Measurements from ENCODE around the gene PRIMA1.
"Not testable (repeated sequence)": the region's sequence is repeated elsewhere in the genome, so short reads cannot be mapped to it uniquely, and the experiment has no call there.

Gene PRIMA1

GRCh38 chr14:93811676-93812075 lies 23.4 kb upstream of the PRIMA1 start:
- Histone ChIP-seq H3K9ac (ENCODE audit: low read depth, low read length) (no peak overlapping the region), H3K27me3 (ENCODE audit: insufficient read depth, low read length) (no peaks in the 10 kb centered on the region), H3K27ac (ENCODE audit: low read depth, low read length) (no peak overlapping the region), H3K4me3 (ENCODE audit: low read length) (no peak overlapping the region), H3K4me1 (ENCODE audit: insufficient read depth, low read length) (no peaks in the 10 kb centered on the region), H3K36me3 (ENCODE audit: insufficient read depth, low read length) (no peaks in the 10 kb centered on the region), H3K9me3 (ENCODE audit: insufficient read depth, low read depth, low read length) (peaks cover 37% of the 10 kb centered on the region)
- 93% methylated on average over 8 of the region's 8 CpGs for WGBS

GRCh38 chr14:93811020-93811419 lies 22.7 kb upstream of the PRIMA1 start:
- no peak overlapping the region for H3K4me3 ChIP-seq (ENCODE audit: low read length)
- no peak overlapping the region for H3K27ac ChIP-seq (ENCODE audit: low read depth, low read length)
- H3K36me3 ChIP-seq (ENCODE audit: insufficient read depth, low read length) = no peaks in the 10 kb centered on the region
- peaks cover 36% of the 10 kb centered on the region for H3K9me3 ChIP-seq (ENCODE audit: insufficient read depth, low read depth, low read length)
- H3K4me1 ChIP-seq (ENCODE audit: insufficient read depth, low read length) = no peaks in the 10 kb centered on the region
- H3K27me3 ChIP-seq (ENCODE audit: insufficient read depth, low read length) = no peaks in the 10 kb centered on the region
- 100% methylated on average over 1 of the region's 1 CpG for WGBS
- H3K9ac ChIP-seq (ENCODE audit: low read depth, low read length) = no peak overlapping the region

GRCh38 chr14:93809491-93810420 lies 21.5 kb upstream of the PRIMA1 start:
- not testable (repeated sequence) for H3K27me3 ChIP-seq (ENCODE audit: insufficient read depth, low read length); H3K4me1 ChIP-seq (ENCODE audit: insufficient read depth, low read length); H3K27ac ChIP-seq (ENCODE audit: low read depth, low read length); H3K9ac ChIP-seq (ENCODE audit: low read depth, low read length); H3K36me3 ChIP-seq (ENCODE audit: insufficient read depth, low read length); H3K4me3 ChIP-seq (ENCODE audit: low read length)
- WGBS = 95% methylated on average over 5 of the region's 6 CpGs
- H3K9me3 ChIP-seq (ENCODE audit: insufficient read depth, low read depth, low read length) = peaks cover 24% of the 10 kb centered on the region

GRCh38 chr14:93804654-93805053 lies 16.4 kb upstream of the PRIMA1 start:
- Histone ChIP-seq H3K4me3 (ENCODE audit: low read length) (no peak overlapping the region), H3K27me3 (ENCODE audit: insufficient read depth, low read length) (no peaks in the 10 kb centered on the region), H3K4me1 (ENCODE audit: insufficient read depth, low read length) (no peaks in the 10 kb centered on the region), H3K9ac (ENCODE audit: low read depth, low read length) (no peak overlapping the region), H3K36me3 (ENCODE audit: insufficient read depth, low read length) (no peaks in the 10 kb centered on the region), H3K9me3 (ENCODE audit: insufficient read depth, low read depth, low read length) (no peaks in the 10 kb centered on the region), H3K27ac (ENCODE audit: low read depth, low read length) (no peak overlapping the region)
- WGBS = 77% methylated on average over 9 of the region's 9 CpGs

- H3K4me1 ChIP-seq (ENCODE audit: insufficient read depth, low read length) = no peaks in the 10 kb centered on the region
- 89% methylated on average over 13 of the region's 15 CpGs for WGBS
Observed at GRCh38 chr14:93803408-93804318, 15.4 kb upstream of the PRIMA1 start.

GRCh38 chr14:93799989-93800921 lies 12.0 kb upstream of the PRIMA1 start:
- H3K27me3 ChIP-seq (ENCODE audit: insufficient read depth, low read length) = no peaks in the 10 kb centered on the region
- no peaks in the 10 kb centered on the region for H3K4me1 ChIP-seq (ENCODE audit: insufficient read depth, low read length)
- no peaks in the 10 kb centered on the region for H3K36me3 ChIP-seq (ENCODE audit: insufficient read depth, low read length)
- WGBS = 91% methylated on average over 8 of the region's 8 CpGs
- H3K4me3 ChIP-seq (ENCODE audit: low read length) = no peak overlapping the region
- no peak overlapping the region for H3K9ac ChIP-seq (ENCODE audit: low read depth, low read length)
- no peaks in the 10 kb centered on the region for H3K9me3 ChIP-seq (ENCODE audit: insufficient read depth, low read depth, low read length)
- H3K27ac ChIP-seq (ENCODE audit: low read depth, low read length) = no peak overlapping the region

More at GRCh38 chr14:93803408-93804318, 15.4 kb upstream of the PRIMA1 start:
- H3K4me3 ChIP-seq (ENCODE audit: low read length) = no peak overlapping the region
- H3K9ac ChIP-seq (ENCODE audit: low read depth, low read length) = no peak overlapping the region
- no peaks in the 10 kb centered on the region for H3K27me3 ChIP-seq (ENCODE audit: insufficient read depth, low read length)
- H3K27ac ChIP-seq (ENCODE audit: low read depth, low read length) = no peak overlapping the region
- no peaks in the 10 kb centered on the region for H3K9me3 ChIP-seq (ENCODE audit: insufficient read depth, low read depth, low read length)
- no peaks in the 10 kb centered on the region for H3K36me3 ChIP-seq (ENCODE audit: insufficient read depth, low read length)

GRCh38 chr14:93799617-93799988 lies 11.3 kb upstream of the PRIMA1 start:
- Histone ChIP-seq H3K4me3 (ENCODE audit: low read length) (no peak overlapping the region), H3K4me1 (ENCODE audit: insufficient read depth, low read length) (no peaks in the 10 kb centered on the region), H3K9ac (ENCODE audit: low read depth, low read length) (no peak overlapping the region), H3K27me3 (ENCODE audit: insufficient read depth, low read length) (no peaks in the 10 kb centered on the region), H3K27ac (ENCODE audit: low read depth, low read length) (no peak overlapping the region), H3K36me3 (ENCODE audit: insufficient read depth, low read length) (no peaks in the 10 kb centered on the region), H3K9me3 (ENCODE audit: insufficient read depth, low read depth, low read length) (no peaks in the 10 kb centered on the region)
- WGBS = 97% methylated on average over 4 of the region's 4 CpGs

- Histone ChIP-seq H3K27me3 (ENCODE audit: insufficient read depth, low read length) (no peaks in the 10 kb centered on the region), H3K36me3 (ENCODE audit: insufficient read depth, low read length) (no peaks in the 10 kb centered on the region), H3K4me1 (ENCODE audit: insufficient read depth, low read length) (no peaks in the 10 kb centered on the region), H3K27ac (ENCODE audit: low read depth, low read length) (no peak overlapping the region), H3K9me3 (ENCODE audit: insufficient read depth, low read depth, low read length) (no peaks in the 10 kb centered on the region), H3K9ac (ENCODE audit: low read depth, low read length) (no peak overlapping the region), H3K4me3 (ENCODE audit: low read length) (no peak overlapping the region)
- 91% methylated on average over 12 of the region's 12 CpGs for WGBS
Observed at GRCh38 chr14:93797536-93797935, 9.3 kb upstream of the PRIMA1 start.

- no peaks in the 10 kb centered on the region for H3K4me1 ChIP-seq (ENCODE audit: insufficient read depth, low read length)
- H3K27me3 ChIP-seq (ENCODE audit: insufficient read depth, low read length) = no peaks in the 10 kb centered on the region
- no peaks in the 10 kb centered on the region for H3K9me3 ChIP-seq (ENCODE audit: insufficient read depth, low read depth, low read length)
- H3K4me3 ChIP-seq (ENCODE audit: low read length) = no peak overlapping the region
- H3K36me3 ChIP-seq (ENCODE audit: insufficient read depth, low read length) = no peaks in the 10 kb centered on the region
- H3K27ac ChIP-seq (ENCODE audit: low read depth, low read length) = no peak overlapping the region
- H3K9ac ChIP-seq (ENCODE audit: low read depth, low read length) = no peak overlapping the region
- 98% methylated on average over 4 of the region's 4 CpGs for WGBS
Observed at GRCh38 chr14:93797071-93797470, 8.8 kb upstream of the PRIMA1 start.

GRCh38 chr14:93794756-93795155 lies 6.5 kb upstream of the PRIMA1 start:
- Histone ChIP-seq H3K27ac (ENCODE audit: low read depth, low read length) (no peak overlapping the region), H3K4me3 (ENCODE audit: low read length) (no peak overlapping the region), H3K9me3 (ENCODE audit: insufficient read depth, low read depth, low read length) (no peaks in the 10 kb centered on the region), H3K36me3 (ENCODE audit: insufficient read depth, low read length) (no peaks in the 10 kb centered on the region), H3K9ac (ENCODE audit: low read depth, low read length) (no peak overlapping the region), H3K4me1 (ENCODE audit: insufficient read depth, low read length) (peaks cover 4% of the 10 kb centered on the region; the same call in 1 of the 2 replicates), H3K27me3 (ENCODE audit: insufficient read depth, low read length) (no peaks in the 10 kb centered on the region)
- WGBS = 92% methylated on average over 5 of the region's 5 CpGs

All from HUES64 (cell line).